Measurements from ENCODE around the gene DRG2.

DRG2 gene

DNA sequence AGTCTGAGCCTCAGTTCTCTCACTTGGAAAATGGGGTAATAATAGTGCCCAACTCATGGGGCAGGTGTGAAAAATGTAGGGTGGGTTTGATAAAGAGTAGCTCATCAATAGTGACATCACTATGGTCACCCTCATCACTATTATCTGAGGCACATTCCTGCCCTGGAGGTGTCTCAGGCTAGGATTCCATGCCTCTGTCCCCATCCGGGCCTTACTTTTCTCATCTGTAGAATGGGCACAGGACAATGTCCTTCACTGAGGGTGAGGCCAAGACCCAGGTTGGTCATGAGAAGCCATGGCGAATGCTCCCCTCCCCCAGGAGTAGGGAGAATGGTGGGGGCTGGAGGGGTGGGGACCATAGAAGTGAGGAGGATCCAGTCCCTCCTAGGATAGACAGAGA lies 51.3 kb downstream of the DRG2 start:
- in situ Hi-C loops (cut with HindIII; ENCODE audit: low sequenced_read_pairs), result no loop called here
- no peak overlapping the region for H3K4me3 ChIP-seq (ENCODE audit: low read depth, low read length)
- no peak for DNase-seq (ENCODE audit: low read depth, low spot score)
- no peak for TF ChIP-seq CTCF (IDR thresholded peaks at IDR 0.05; ENCODE audit: low read depth, low read length)

DNA sequence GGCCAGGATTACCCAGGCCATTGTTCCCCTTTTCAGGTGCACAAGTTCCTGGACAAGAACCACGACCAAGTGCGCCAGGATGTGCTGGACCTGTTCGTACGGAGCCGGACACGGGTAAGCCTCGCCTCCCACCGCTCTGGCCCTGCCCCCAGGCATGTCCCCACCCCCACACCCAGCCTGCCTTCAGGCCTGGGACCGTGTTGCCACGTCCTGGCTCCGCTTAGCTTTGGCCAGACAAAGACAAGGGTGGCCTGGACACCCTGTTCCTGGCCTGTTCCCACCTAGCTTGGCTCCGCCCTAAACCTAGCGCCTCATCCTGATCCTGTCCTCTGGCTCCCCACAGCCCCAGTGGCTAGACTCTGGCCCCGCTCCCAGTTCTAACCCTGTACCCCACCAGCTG lies 51.8 kb downstream of the DRG2 start:
- in situ Hi-C loops (cut with HindIII; ENCODE audit: low sequenced_read_pairs), result no loop called here
- H3K4me3 ChIP-seq (ENCODE audit: low read depth, low read length), result no peak overlapping the region
- no peak for DNase-seq (ENCODE audit: low read depth, low spot score)
- no peak for TF ChIP-seq CTCF (IDR thresholded peaks at IDR 0.05; ENCODE audit: low read depth, low read length)

DNA sequence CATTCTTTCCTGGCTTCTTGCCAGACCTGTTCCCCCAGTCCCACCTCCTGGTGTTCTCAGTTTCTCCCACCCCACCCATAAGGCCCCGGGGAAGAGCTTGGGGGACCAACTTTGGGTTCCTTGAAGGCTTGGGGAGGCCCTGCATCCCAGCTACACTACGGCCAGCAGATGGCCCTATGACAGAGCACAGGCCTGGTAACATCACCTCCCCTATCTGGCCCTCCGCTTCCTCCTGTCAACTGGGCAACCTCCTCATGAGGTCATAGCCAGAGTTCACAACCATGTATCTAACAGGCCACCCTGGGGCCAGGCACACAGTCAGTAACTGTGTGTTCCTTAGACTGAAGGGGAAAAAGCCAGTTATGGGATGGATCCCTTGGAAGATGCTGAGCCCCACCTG lies 52.2 kb downstream of the DRG2 start:
- DNase-seq (ENCODE audit: low read depth, low spot score), result no peak
- in situ Hi-C loops (cut with HindIII; ENCODE audit: low sequenced_read_pairs), result no loop called here
- H3K4me3 ChIP-seq (ENCODE audit: low read depth, low read length), result no peak overlapping the region
- TF ChIP-seq CTCF (IDR thresholded peaks at IDR 0.05; ENCODE audit: low read depth, low read length), result peak; percentile 36

DNA sequence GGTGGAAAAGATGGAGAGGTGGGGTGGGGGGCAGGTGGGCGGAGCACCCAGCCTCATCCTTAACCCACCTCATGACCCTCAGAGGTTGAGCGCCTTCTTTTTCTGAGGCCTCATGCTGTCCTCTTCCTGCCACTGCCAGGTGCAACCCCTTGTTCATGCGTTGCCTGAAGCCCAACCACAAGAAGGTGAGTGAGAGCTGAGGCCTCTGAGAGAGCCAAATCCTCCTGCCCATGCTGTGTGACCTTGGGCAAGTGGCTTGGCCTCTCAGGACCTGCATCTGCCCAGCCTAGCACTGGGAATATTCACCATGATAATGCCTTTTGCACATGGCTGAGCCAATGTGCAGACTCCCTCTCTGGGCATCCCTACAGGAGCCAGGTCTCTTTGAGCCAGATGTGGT lies 52.9 kb downstream of the DRG2 start:
- TF ChIP-seq CTCF (IDR thresholded peaks at IDR 0.05; ENCODE audit: low read depth, low read length), result no peak
- in situ Hi-C loops (cut with HindIII; ENCODE audit: low sequenced_read_pairs), result no loop called here
- DNase-seq (ENCODE audit: low read depth, low spot score), result no peak
- no peak overlapping the region for H3K4me3 ChIP-seq (ENCODE audit: low read depth, low read length)

- H3K4me3 ChIP-seq (ENCODE audit: low read depth, low read length), result no peak overlapping the region
- TF ChIP-seq CTCF (IDR thresholded peaks at IDR 0.05; ENCODE audit: low read depth, low read length), result peak; percentile 48
- in situ Hi-C loops (cut with HindIII; ENCODE audit: low sequenced_read_pairs), result no loop called here
- DNase-seq (ENCODE audit: low read depth, low spot score), result peak; percentile 58
Measured at GRCh38 chr17:18141210-18141803, 53.6 kb downstream of the DRG2 start.

DNA sequence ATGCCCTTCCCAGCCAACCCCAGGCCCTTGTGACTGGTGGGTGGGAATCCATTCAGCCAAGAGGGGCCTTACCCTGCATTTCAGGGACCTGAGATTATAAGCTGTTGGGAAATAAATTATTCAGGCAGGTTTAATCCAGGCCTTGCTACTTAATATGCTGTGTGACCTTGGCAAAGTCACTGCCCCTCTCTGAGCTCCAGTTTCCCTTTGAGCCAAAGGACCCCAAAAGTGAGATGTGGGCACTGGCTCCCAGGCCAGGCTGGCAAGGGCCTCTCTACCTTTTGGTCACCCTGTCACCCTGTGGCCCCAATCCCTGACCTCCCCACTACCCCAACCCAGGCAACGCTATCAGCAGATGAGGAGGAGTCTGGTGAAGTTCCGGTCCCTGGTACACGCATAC lies 54.7 kb downstream of the DRG2 start:
- H3K4me3 ChIP-seq (ENCODE audit: low read depth, low read length), result no peak overlapping the region
- TF ChIP-seq CTCF (IDR thresholded peaks at IDR 0.05; ENCODE audit: low read depth, low read length), result no peak
- in situ Hi-C loops (cut with HindIII; ENCODE audit: low sequenced_read_pairs), result no loop called here
- DNase-seq (ENCODE audit: low read depth, low spot score), result no peak

Data from astrocyte of the spinal cord (primary cell).